Measurements from ENCODE around the gene GALM. TPM values are rescaled to one million over a fixed set of nuclear protein-coding genes. Genes with fewer than 3 reads are reported as not detected.
"Not testable (repeated sequence)": the region's sequence is repeated elsewhere in the genome, so short reads cannot be mapped to it uniquely, and the experiment has no call there.

The GALM gene
- polyA plus RNA-seq, 1 donor: 76.1 TPM

DNA sequence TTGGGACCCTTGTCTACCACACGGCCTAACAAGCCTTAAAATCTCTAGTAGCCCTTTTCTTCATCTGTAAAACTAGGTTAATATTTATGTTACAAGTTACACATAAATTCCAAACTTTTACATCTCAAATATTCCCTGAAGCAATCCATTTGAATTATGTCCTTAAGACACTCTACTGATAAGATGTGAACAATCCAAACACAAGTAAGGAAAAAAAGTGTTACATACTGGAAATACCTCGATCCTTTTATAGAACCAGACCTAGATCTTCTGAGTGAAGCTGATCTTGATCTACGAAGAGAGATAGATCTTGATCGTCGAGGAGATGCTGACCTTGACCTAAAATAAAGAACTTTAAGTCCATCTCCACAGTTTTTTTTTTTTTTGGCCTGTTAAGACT is 81.9 kb downstream of the GALM start:
- DNase-seq: no peak
- H3K36me3 ChIP-seq (ENCODE audit: control insufficient read depth, insufficient read depth, low read length): peaks cover 59% of the 10 kb centered on the region
- no peaks in the 10 kb centered on the region for H3K9me3 ChIP-seq (ENCODE audit: control insufficient read depth, low read depth, low read length)
- H3K4me3 ChIP-seq (ENCODE audit: low read length): no peak overlapping the region
- peaks cover 6% of the 10 kb centered on the region for H3K4me1 ChIP-seq (ENCODE audit: control insufficient read depth, insufficient read depth, low read length)
- H3K27ac ChIP-seq (ENCODE audit: low read length): no peak overlapping the region
- WGBS (ENCODE audit: insufficient coverage, low lambda C conversion rate): no CpG with 5 or more reads among the region's 5 CpGs
- H3K27me3 ChIP-seq (ENCODE audit: control insufficient read depth, insufficient read depth, low read length): no peaks in the 10 kb centered on the region

DNA sequence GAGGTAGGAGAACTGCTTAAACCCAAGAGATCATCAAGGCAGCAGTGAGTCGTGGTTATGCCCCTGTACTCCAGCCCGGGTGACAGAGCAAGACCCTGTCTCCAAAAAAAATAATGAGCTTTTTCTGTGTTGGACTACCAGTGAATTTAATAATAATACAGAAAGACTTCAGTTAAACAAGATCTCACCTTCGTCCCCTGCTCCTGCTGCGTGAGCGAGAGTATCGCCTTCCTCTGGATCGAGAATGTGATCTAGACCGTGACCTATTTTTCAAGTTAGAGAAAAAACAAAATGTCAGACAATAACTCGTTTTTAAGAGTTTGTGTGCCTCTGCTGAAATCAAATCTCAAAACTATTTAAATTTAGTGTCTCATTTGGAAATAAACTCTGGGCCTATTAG is 82.5 kb downstream of the GALM start:
- peaks cover 6% of the 10 kb centered on the region for H3K4me1 ChIP-seq (ENCODE audit: control insufficient read depth, insufficient read depth, low read length)
- DNase-seq: no peak
- no peak overlapping the region for H3K27ac ChIP-seq (ENCODE audit: low read length)
- H3K36me3 ChIP-seq (ENCODE audit: control insufficient read depth, insufficient read depth, low read length): peaks cover 53% of the 10 kb centered on the region
- no peaks in the 10 kb centered on the region for H3K27me3 ChIP-seq (ENCODE audit: control insufficient read depth, insufficient read depth, low read length)
- no peaks in the 10 kb centered on the region for H3K9me3 ChIP-seq (ENCODE audit: control insufficient read depth, low read depth, low read length)
- 100% methylated on average over 2 of the region's 9 CpGs for WGBS (ENCODE audit: insufficient coverage, low lambda C conversion rate)
- no peak overlapping the region for H3K4me3 ChIP-seq (ENCODE audit: low read length)

DNA sequence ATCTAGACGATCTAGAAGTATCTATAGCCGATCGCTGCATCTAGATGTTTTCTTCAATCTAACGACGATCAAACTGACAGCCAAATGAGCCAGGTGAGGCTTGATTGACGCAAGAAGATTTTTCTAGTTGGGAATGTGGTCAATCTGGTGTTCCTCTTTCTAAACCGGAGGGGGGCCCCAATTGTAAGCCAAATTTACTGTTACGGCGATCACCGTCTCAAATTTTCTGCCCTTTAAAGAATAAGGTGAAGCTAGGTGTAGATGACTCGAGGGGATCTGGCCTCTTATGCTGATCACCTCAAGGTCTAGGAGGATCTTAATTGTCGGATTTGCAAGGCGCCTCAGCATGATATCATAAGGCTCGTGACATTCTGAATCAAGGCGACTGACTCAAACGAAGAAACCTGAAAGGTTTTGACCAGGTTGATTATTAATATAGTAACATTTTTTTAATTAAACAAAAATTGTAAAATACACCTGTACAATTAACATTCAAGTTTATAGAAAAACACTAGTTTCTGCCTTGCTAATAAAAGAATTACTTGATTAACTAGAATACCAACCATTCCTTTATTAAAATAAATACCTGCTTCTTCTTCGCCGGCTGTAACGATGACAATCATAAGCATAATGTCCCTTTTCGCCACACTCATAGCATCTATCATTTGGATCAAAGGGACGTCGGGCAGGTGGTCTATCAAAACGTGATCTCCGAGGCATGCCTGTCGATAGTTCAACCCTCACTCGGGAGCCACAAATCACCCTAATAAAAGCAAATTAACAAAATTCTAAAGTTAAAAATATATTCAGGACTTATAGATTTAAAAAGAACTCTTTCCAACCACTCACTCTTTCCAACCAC is 83.3 kb downstream of the GALM start:
- H3K9me3 ChIP-seq (ENCODE audit: control insufficient read depth, low read depth, low read length): no peaks in the 10 kb centered on the region
- H3K36me3 ChIP-seq (ENCODE audit: control insufficient read depth, insufficient read depth, low read length): peaks cover 45% of the 10 kb centered on the region
- H3K27ac ChIP-seq (ENCODE audit: low read length): peak overlapping the region; percentile 22
- no peaks in the 10 kb centered on the region for H3K27me3 ChIP-seq (ENCODE audit: control insufficient read depth, insufficient read depth, low read length)
- H3K4me3 ChIP-seq (ENCODE audit: low read length): peak overlapping the region; percentile 83
- DNase-seq: no peak
- WGBS (ENCODE audit: insufficient coverage, low lambda C conversion rate): 18% methylated on average over 5 of the region's 26 CpGs
- peaks cover 6% of the 10 kb centered on the region for H3K4me1 ChIP-seq (ENCODE audit: control insufficient read depth, insufficient read depth, low read length)

DNA sequence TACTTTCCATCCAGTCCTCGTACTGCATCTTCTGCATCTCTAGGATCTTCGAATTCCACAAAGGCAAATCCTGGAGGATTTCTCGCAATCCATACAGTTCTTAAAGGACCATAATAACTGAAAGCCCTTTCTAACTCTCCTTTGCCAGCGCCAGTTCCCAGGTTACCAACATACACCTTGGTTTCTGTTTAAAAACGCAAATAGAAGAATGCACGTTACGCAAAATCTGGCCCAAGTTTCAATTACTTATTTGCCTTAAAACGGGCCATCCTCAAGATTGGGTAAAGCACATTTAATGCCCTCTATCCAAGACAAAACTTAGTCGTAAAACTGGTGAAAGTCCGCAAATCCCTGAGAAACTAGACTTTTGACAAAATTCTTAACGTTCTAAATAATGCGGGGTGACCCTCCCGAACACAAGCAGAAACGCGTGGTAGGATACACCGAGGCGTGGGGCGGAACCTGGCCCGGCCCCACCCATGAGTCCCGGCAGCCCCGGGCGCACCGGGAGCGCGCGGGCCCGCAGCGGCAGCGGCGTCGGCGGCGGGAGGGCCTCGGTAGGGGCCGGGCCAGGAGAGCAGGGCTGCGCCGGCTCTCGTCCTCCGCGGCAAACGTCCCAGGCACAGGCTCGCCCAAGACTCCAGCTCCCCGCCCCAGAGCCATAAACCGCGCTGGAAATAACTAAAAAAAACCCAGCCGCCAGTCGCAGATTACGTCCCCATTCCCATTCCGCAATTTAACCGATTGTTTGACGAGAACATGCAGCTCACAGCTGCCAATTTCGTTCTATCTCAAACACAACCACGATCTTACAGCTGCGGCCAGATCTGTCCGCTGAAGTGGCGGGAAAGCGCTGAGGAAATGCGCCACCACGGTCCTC is 84.3 kb downstream of the GALM start:
- H3K36me3 ChIP-seq (ENCODE audit: control insufficient read depth, insufficient read depth, low read length): peaks cover 37% of the 10 kb centered on the region
- WGBS (ENCODE audit: insufficient coverage, low lambda C conversion rate): 0% methylated on average over 2 of the region's 59 CpGs
- peak overlapping the region; percentile 83 for H3K4me3 ChIP-seq (ENCODE audit: low read length)
- no peaks in the 10 kb centered on the region for H3K9me3 ChIP-seq (ENCODE audit: control insufficient read depth, low read depth, low read length)
- peak overlapping the region; percentile 92 for H3K27ac ChIP-seq (ENCODE audit: low read length)
- DNase-seq: peak in 1 of 2 donors; percentile 55
- H3K4me1 ChIP-seq (ENCODE audit: control insufficient read depth, insufficient read depth, low read length): peaks cover 6% of the 10 kb centered on the region
- no peaks in the 10 kb centered on the region for H3K27me3 ChIP-seq (ENCODE audit: control insufficient read depth, insufficient read depth, low read length)

DNA sequence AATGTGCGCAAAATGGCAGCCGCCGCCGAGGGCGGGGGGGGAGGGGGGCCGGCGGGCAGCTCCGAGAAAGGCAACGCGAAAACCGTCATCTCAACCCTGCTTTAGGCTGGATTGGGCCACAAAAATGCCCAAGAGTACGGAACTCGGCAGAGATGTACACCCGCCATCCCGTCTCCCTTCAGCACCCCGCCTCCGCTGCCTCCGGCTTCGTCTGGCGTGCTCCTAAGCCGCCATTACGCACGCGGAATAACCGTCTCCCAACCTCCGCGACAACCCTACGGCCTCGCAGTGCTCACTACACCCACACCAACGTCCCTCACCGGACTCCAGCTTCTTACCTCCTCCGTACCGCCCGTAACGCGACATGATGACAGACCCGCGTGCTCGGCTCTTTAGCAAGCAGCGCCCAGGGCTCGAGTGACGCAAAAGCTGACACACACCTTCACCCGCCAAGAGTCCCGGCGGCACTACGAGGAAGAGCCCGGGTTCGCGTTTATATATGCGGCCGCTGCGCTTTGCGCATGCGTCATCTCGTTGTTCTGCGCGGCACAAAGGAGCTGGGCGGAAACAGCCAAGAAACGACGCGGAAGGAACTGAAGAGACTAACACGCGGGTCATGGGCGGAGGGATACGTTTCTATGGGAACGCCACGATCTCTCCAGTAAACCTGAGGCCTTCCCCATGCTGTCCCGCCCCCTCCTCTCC is 85.1 kb downstream of the GALM start, which contains the start of gene SRSF7:
Gene SRSF7, minus strand, starts transcription at position 471 of the 705 bp plus-strand sequence. Its CDS starts 105 bp downstream, at position 366.
- Histone ChIP-seq H3K4me3 (ENCODE audit: low read length) (peak within 1 kb of the TSS; percentile 83), H3K27me3 (ENCODE audit: control insufficient read depth, insufficient read depth, low read length) (no peaks in the 10 kb centered on the region), H3K4me1 (ENCODE audit: control insufficient read depth, insufficient read depth, low read length) (peaks cover 6% of the 10 kb centered on the region), H3K36me3 (ENCODE audit: control insufficient read depth, insufficient read depth, low read length) (peaks cover 30% of the 10 kb centered on the region), H3K9me3 (ENCODE audit: control insufficient read depth, low read depth, low read length) (peaks cover 1% of the 10 kb centered on the region), H3K27ac (ENCODE audit: low read length) (peak within 1 kb of the TSS; percentile 92)
- WGBS (ENCODE audit: insufficient coverage, low lambda C conversion rate): 0% methylated on average over 1 of the region's 68 CpGs
- DNase-seq: peak; percentile 99

DNA sequence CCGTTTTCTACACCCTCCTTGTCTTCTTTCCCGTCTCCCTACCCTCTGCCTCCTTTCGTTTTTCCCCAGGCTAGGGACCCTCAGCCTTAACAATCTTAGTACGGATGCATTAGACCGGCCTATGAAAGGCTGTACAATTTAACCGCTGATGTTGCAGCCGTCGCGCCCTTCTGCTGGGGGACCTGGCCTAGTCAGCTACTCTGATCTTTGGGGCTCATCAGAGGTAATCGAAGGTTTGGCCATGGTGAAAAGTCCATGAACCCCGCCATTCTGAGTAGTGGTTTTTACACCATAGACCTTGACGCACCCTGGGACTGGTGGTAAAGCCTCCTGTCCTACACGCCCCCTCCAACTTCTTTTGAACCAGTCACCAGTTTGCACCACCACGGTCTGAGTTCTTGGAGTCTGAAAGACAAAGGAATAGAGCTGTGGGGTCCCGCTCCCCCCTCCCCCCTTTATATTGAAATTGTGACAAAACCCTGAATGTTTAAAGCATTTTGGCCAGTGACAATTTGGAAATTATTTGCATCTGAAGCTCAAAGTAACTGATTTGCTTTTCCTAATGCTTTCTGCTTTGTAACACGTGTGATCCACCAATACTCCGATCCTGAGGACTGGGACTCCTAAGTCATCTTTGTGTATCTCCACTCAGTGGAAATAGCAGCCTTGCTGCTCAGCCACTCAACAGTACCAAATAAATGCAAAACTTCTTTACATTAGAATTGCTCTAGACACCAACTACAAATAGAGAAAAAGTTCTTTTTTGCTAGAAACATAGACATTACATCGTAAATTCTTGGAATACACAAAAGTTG is 85.9 kb downstream of the GALM start:
- Histone ChIP-seq H3K27ac (ENCODE audit: low read length) (peak overlapping the region; percentile 92), H3K9me3 (ENCODE audit: control insufficient read depth, low read depth, low read length) (peaks cover 4% of the 10 kb centered on the region), H3K4me3 (ENCODE audit: low read length) (peak overlapping the region; percentile 83), H3K4me1 (ENCODE audit: control insufficient read depth, insufficient read depth, low read length) (peaks cover 6% of the 10 kb centered on the region), H3K27me3 (ENCODE audit: control insufficient read depth, insufficient read depth, low read length) (no peaks in the 10 kb centered on the region), H3K36me3 (ENCODE audit: control insufficient read depth, insufficient read depth, low read length) (peaks cover 24% of the 10 kb centered on the region)
- WGBS (ENCODE audit: insufficient coverage, low lambda C conversion rate): 33% methylated on average over 3 of the region's 18 CpGs
- DNase-seq: no peak

DNA sequence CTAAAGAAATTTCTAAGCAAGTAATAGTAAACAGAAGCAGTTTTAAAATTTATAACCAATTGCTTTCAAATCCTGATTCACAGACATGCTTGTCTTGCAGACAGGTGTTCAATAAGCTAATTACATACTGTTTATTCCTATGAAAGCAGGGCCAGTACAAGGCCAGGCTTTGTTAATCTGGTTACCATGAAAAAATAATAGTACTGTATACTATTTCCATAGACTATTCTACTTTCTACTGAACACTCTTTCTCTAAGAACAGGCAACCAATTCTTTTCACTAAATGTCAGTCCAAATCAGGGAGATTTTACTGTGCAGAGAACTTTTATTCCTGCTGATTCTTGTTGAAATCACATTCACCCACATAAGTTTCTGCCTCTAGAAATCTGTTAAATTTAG is 88.1 kb downstream of the GALM start:
- Histone ChIP-seq H3K9me3 (ENCODE audit: control insufficient read depth, low read depth, low read length) (peaks cover 4% of the 10 kb centered on the region), H3K36me3 (ENCODE audit: control insufficient read depth, insufficient read depth, low read length) (peaks cover 1% of the 10 kb centered on the region), H3K27ac (ENCODE audit: low read length) (no peak overlapping the region), H3K4me1 (ENCODE audit: control insufficient read depth, insufficient read depth, low read length) (no peaks in the 10 kb centered on the region), H3K4me3 (ENCODE audit: low read length) (no peak overlapping the region), H3K27me3 (ENCODE audit: control insufficient read depth, insufficient read depth, low read length) (no peaks in the 10 kb centered on the region)
- DNase-seq: no peak

DNA sequence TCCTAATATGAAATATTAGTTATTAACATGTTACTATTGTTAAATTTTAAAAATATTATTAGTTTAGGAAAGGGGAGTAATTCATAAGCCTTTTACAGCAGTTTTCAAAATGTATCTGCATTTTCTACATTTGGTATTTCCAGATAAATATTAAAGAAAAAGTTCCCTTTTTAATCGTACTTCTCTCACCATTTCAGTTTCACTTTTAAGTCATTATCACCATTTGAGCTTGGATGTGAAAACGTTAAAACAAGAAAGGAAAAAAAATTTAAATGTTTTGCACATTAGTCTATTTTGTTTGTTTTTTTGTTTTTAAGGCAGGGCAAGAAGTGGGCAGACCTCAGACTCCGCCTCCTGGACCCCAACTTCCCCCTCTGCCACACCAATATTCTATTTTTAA is 88.6 kb downstream of the GALM start:
- WGBS (ENCODE audit: insufficient coverage, low lambda C conversion rate): 44% methylated on average over 3 of the region's 3 CpGs
- no peak overlapping the region for H3K27ac ChIP-seq (ENCODE audit: low read length)
- DNase-seq: no peak
- peaks cover 4% of the 10 kb centered on the region for H3K9me3 ChIP-seq (ENCODE audit: control insufficient read depth, low read depth, low read length)
- no peak overlapping the region for H3K4me3 ChIP-seq (ENCODE audit: low read length)
- H3K4me1 ChIP-seq (ENCODE audit: control insufficient read depth, insufficient read depth, low read length): no peaks in the 10 kb centered on the region
- H3K36me3 ChIP-seq (ENCODE audit: control insufficient read depth, insufficient read depth, low read length): no peaks in the 10 kb centered on the region
- no peaks in the 10 kb centered on the region for H3K27me3 ChIP-seq (ENCODE audit: control insufficient read depth, insufficient read depth, low read length)

DNA sequence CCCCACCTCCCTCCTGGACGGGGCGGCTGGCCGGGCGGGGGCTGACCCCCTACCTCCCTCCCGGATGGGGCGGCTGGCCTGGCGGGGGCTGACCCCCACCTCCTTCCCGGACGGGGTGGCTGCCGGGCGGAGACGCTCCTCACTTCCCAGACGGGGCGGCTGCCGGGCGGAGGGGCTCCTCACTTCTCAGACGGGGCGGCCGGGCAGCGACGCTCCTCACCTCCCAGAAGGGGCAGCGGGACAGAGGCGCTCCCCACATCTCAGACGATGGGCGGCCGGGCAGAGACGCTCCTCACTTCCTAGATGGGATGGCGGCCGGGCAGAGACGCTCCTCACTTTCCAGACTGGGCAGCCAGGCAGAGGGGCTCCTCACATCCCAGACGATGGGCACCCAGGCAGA is 90.0 kb downstream of the GALM start:
- DNase-seq; H3K36me3 ChIP-seq (ENCODE audit: control insufficient read depth, insufficient read depth, low read length); H3K4me1 ChIP-seq (ENCODE audit: control insufficient read depth, insufficient read depth, low read length); H3K27ac ChIP-seq (ENCODE audit: low read length); H3K9me3 ChIP-seq (ENCODE audit: control insufficient read depth, low read depth, low read length); H3K4me3 ChIP-seq (ENCODE audit: low read length); H3K27me3 ChIP-seq (ENCODE audit: control insufficient read depth, insufficient read depth, low read length): not testable (repeated sequence)
- no CpG with 5 or more reads among the region's 31 CpGs for WGBS (ENCODE audit: insufficient coverage, low lambda C conversion rate)
